GM15510 (cell line): ENCODE measurements around the gene CSF3R.

ENCODE experiments used
- POLR2A ChIP-seq: IDR thresholded peaks from 3 replicates; pipeline ENCODE4 v1.6.1; 2011; ENCODE audit warnings: borderline replicate concordance; ENCODE audit not compliant: insufficient read length; ENCODE audit errors: extremely low read depth

The CSF3R gene

DNA sequence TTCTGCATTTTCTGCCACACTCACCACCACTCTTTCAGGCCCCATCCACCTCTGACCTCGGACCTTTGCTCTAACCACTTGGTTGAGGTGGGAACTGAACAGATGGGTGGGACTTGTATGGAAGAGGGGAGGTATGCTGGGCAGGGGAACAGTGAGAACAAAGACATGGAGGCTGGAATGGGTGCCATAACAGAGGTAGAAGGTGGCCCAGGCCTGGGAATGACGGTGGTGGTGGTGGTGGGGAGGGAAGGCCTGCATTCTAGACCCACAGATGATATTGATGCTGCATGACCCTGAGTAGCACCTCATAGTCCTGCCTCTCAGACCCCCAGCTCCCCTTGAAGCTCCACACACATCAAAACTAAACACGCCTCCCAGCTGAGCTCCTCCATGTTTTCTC lies 5.2 kb upstream of the CSF3R start:
- TF ChIP-seq POLR2A = no peak

DNA sequence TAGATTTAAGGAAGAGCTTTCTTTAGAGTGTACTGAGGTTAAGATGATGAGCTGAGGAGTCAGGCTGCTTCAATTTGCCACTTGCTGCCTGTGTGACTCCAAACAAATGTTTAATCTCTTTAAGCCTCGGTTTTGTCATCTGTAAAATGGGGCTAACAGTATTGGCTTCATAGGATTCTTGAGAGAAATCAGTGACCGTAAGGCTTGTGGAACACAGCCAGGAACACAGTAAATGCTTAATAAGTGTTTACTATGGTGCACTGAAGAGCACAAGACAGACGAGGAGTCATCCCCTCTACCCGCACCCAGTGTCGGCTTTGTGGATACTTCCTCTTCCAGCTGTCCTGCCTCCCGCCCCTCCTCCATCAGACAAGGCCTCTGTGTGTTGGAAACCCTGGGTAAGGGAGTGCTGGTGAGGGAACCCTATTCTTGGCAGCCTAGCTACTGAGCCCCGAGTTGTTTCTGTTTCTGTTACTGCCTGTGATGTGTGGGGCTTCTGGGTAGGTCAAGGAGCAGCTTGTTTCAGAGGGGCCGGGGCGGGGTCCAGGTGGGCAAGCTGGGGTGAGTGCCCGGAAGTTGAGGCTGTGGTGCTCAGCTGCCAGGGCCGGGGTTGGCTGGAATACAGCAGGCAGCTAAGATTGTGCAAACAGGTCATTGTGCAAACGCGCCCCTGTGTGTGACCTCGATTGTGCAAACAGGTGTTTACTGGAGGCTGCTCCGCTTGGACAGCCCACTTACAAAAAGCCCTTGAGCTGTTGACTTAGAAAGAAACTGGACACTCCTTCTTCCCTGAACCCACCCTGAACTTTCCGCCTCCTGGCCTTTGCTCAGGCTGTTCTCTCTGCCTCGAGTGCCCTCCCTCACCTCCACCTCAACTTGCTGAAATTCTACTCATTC lies 4.0 kb upstream of the CSF3R start:
- no peak for TF ChIP-seq POLR2A

DNA sequence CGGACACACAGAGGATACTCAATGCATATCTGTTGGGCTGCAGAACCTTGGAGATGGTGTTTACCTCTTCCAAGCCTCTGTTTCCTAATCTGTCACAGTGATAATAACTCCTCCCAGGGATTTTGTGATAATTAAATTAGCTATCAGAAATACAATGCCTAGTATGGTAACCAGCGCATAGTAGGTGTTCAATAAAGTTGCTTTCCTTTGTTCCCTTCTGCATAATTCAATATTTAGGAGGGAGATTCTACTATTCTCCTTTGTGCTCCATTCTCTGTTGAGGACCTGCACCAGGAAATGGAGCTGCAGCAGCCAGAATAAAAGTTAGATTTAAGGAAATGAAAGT lies 3.4 kb upstream of the CSF3R start:
- no peak for TF ChIP-seq POLR2A

DNA sequence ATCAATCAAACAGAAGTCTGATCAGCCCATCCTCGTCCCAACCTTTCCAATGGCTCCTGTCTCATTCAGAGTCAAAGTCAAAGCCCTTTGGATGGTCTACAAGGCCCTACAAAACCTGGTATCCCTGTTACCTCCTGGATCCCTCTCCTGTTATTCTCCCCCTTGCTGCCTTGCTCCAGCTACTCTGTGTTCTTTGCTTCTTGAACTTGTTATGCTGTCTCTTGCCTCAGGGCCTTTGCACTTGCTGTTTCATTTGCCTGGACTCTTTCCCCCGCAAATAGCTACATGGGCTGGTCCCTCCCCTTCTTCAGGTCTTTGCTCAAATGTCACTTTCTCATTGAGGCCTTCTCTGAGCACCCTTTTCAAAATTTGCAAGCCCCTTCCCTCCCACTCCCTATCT lies 1.4 kb upstream of the CSF3R start:
- no peak for TF ChIP-seq POLR2A

DNA sequence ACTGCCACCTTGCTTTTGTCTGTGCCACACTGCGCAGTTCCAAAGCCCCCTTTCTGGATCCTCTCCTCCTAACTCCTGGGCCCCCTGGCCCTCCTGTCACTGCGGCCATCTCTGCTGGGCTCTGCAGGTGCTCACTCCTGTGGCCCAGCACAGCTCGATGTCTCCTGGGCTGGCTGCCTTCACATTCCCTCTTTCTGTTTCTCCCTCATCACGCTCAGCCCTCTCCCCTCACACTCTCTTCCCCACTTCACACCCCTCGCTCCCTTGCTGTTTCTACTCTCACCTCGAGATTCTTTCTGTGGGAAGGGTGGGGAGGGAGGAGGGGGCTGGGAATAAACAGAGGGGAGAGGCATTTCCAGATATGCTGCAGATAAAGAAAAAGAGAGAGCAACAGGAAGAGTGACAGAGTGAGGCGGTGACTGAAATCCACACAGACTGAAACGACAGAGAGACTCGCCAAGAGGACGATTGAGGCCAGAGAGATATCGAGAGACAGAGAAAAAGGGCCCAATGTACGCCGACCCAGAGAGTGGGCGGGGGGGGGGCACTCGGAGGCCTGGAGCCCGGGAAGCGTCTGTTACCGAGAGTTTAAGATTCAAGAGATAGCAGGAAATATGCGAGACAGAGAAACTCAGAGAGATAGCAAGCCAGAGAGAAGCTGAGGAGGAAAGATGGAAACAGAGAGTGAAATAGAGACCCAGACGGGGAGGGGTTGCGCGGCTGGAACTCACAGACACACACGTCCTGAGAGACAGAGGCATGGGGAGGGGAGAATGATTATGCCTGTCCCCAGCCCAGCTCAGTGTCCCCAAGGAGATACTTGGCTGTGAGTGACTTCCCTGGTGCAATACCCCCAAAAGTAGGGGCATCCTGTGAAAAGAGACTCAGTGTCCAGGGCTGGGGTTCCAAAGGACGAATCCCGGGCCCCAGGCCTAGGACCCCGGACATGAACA lies 666 bp downstream of the CSF3R start:
- no peak for TF ChIP-seq POLR2A

DNA sequence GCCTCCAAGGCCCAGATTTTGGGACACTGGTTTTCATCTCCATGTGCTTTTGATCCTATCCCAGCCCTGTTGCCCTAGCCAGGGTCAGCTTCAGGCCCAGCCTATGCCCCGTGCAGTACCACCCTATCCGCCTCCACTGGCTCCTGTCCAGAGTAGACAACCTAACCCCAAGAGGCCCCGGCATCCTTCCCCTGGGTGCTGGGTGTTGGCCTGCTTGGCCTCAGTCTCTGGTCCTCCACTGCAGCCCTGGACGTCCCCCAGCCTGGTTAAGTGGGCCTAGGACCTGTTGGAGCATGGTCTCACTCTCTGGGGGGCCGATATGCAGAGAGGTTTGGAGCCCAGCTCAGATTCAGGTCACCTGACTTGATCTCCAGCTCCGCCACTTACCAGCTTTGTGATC lies 1.6 kb downstream of the CSF3R start:
- TF ChIP-seq POLR2A = no peak

DNA sequence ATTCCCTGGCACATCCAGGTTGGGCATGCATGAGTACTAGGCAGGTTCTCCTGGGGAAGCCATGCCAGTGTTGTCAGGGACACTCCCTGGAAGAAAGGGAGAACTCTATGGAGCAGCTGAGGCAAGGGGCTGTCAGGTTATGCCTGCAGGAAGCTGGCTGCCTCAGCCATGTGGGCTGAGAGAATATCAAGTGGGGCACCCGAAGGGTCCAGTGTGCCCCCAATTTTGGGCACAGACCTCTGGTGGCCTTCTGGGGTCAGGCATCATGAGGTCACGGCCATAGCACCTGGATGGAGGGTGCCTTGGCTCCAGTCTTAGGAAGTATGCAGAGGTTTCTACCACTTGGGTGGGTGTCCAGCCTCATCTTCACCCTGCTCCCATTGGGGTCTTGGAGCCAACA lies 2.6 kb downstream of the CSF3R start:
- TF ChIP-seq POLR2A = no peak

DNA sequence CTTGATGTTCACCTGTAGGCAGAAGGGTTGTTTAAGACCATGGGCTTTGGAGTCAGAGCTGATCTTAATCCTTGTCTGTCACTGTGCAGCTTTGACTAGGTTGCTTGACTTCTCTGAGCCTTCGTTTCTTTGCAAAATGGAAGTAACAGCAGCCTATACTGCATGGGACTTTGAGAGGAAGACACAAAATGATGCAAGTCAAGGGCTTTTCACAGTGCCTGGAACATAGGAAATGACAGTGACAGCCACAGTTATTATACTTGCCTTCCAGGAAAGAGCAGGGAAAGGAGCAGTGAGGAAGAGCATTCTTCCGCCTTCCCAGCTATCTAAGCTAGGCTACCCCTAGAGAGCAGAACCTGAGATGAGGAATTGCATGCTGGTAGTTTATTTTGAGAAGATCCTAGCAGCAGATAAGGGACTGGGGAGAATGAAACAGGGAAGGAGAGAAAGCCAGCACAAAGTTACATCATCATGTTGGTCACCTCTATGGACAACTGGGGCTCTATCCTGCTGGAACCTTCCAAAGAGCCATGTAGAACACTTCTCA lies 3.1 kb downstream of the CSF3R start:
- TF ChIP-seq POLR2A = no peak

DNA sequence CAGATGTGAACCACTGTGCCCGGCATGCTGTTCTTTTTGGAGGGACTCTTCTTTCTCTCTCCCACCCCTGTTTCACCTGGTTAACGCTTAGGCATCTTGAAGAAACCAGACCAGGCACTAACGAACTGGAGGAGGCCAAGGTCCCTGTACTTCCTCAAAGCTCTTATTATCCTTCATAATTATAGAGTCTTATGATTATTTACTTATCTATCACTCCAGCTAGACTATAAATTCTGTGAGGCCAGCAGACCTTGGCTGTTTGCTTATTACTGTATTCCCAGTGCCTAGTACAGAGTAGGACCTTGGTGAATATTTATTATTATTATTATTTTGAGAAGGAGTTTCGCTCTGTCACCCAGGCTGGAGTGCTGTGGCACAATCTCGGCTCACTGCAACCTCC lies 5.8 kb downstream of the CSF3R start:
- TF ChIP-seq POLR2A = no peak

DNA sequence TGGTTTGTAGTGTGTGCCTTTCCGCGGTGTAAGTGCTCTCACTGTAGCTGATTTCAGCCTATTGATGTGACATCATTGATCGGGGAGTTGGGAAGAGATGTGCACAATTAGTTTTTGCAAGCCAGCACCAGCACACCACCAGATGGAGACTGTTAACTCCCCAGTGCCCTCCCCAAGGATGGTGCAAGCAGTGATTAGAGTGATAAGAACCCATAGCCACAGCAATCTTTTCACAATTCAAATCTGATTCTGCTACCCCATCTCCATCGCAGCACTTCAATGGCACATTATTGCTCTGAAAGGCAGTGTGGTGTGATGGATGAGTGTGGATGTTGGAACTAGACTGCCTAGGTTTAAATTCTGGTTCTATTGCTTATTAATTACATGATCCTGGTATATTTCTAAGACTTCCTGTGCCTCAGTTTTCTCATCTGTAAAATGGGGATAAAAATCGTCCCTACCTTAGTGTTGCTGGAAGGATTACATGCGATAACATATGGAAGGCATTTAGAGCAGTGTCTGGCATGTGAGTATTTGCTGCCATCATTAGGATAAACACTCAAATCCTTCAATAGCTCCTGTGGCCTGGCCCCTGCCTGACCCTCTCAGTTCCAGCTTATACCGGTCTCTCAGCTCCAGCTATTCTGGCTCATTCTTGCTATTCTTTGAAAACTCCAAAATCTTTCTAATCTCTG lies 6.7 kb downstream of the CSF3R start:
- TF ChIP-seq POLR2A = no peak

DNA sequence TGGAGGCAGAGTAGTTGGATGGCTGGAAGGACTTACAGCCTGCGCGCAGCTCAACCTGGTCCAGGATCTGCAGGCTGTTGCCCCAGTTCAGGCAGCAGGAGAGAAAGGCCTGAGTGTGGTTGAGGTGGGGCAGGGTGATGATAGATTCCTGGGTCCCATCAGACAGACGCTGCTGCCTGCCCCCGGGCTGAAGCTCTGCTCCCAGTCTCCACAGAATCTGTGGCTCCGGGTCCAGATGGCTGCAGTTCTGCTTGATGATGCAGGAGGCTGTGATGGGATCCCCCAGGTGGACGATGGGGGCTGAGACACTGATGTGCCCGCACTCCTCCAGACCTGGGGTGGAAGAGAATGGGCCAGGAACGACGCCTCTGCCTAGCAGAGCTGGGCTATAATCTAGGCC lies 7.4 kb downstream of the CSF3R start:
- TF ChIP-seq POLR2A = no peak

DNA sequence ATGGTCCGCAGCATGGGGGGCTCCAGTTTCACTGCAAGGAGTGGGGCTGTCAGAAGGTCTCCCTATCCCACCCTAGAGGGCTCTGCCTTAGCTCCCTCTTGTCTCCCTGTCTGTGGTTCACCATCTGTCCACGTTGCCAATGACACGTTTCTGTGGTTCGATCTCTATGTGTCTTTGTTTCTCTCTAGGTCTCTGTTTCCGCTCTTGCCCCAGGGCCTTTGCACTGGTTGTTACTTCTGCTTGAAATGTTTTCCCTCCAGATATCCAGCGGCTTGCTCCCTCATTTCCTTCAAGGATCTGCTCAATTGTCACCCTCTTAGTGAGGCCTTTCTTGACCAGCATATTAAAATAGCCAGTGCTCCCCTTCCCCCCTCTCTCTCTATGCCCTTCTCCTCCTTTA lies 10.1 kb downstream of the CSF3R start:
- no peak for TF ChIP-seq POLR2A

DNA sequence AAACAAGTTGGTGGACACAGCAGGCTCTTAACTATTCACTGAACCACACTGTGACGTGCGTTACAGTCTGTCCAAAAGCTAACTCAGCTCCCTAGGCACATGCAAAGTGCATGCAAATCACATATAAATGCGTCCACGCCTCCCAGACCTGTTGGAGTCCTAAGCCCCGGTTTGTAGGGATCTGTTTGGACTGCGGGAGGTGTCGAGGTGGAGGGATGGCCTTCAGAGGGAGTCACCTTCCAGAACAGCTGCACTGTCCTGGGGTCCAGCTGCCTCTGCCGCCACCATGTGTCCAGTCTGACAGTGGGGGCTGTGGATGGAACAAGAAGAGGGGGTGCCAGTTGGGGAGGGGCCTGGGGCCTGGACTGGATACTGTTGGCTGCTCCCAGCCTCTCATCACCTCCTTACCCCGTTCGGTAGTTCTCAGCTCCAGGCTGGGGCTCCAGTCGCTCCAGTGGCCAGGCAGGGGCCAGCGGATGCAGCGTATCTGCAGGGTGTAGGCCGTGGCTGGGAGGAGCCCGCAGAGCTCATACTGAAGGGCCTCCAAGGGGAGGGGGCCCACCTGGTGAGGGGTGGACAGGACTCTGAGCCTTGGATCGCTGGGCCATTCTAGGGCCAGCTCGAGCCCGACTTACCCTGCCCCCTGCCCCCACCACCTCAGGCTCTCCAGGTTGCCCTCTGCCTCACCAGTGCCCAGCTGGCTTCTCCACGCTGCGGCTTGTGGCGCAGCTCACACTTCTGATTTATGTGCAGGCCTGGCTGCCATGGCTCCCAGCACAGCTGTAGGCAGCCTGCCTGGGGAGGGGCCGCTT lies 10.7 kb downstream of the CSF3R start:
- no peak for TF ChIP-seq POLR2A

DNA sequence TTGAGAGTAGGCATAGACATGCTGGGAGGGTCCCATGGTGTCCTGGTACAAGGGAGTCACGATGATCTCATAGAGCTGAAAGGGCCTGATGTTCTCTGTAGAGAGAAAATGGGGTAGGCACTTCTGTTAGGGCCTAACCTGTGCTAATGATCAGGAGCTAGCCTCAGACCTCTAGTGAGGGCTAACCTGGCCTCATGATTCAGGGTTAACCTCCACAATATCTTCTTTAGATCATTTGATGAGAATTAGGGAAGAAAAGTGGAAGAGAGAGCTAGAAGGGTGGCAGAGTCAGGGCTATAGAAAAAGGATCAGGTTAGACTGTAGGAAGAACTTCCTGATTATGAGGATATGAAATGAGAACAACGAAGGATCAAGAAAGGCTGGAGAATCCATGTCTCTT lies 13.6 kb downstream of the CSF3R start:
- TF ChIP-seq POLR2A = no peak
